ENCODE measurements around the gene CDK15.
A peak's percentile ranks its signal among the peaks of the same experiment; 100 is the strongest.
"Not testable (repeated sequence)": the region's sequence is repeated elsewhere in the genome, so short reads cannot be mapped to it uniquely, and the experiment has no call there.

Gene CDK15

GRCh38 chr2:201833781-201834180, 27.4 kb downstream of the CDK15 start:
- DNase-seq, result no peak

DNA sequence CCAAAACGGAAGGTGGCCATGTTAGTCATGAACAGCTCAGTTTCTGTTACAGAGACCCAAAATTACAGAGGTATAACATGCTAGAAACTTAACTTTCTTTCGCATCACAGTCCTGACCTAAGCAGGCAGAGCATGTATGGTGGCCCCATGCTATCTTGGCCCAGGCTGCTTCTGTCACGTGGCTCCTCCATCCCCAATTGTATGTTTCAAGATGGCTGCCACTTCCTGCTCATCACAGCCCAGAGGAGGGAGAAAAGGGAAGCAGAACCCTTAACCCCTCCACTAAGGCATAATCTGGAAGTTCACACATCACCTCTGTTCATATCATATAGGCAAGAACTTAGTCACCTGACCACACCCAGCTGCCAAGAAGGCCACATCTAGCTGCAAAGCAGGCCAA, 28.7 kb downstream of the CDK15 start:
- DNase-seq, result no peak

DNA sequence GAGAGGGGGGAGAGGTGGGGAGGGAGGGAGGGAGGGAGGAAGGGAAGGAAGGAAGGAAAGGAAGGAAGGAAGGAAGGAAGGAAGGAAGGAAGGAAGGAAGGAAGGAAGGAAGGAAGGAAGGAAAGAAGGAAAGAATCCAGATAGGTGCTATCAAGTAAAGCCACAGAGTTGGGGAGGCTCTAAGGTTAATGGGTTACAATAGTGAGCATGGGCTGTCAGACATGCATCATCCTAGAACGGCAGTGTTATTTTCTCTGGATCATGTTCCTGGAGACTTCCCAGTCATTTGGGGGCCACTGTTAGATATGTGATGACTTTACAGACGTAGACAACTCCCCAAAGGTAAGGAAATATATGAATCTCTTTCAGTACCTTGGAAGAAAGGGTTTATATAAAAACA, 31.1 kb downstream of the CDK15 start:
- DNase-seq, result no peak

GRCh38 chr2:201837824-201838431, 31.6 kb downstream of the CDK15 start:
- DNase-seq, result no peak

DNA sequence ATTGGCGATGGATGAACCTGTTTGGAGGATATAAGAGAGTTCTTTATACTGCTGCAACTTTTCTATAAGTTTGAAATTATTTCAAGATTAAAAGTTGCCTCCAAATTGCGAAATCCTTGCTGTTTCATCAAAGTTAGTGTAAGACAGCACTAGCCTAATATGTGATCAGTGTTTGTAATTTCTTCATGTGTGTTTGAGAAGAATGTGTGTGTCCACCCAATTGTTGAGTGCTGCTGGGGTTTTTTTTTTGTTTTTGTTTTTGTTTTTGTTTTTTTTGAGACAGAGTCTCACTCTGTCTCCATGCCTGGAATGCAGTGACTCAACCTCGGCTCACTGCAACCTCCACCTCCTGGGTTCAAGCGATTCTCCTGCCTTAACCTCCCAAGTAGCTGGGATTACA, 33.4 kb downstream of the CDK15 start:
- no peak for DNase-seq

DNA sequence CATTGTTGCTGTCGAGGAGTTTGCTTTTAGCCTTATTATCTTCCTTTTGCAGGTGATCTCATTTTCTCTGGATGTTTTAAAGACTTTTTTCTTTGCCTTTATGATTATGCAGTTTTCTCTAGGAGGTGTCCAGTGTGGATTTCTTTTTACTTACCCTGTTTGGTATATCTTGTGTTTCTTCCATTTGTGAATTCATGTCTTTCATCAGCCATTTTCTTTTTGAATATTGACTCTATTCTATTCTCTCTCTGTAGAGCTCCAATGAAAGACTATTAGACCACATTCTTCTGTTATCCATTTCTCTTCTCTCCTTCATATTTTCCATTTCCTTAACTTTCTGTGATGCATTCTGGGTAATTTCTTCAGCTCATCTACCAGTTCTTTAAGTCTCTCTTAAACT, 34.4 kb downstream of the CDK15 start:
- DNase-seq, result no peak

DNA sequence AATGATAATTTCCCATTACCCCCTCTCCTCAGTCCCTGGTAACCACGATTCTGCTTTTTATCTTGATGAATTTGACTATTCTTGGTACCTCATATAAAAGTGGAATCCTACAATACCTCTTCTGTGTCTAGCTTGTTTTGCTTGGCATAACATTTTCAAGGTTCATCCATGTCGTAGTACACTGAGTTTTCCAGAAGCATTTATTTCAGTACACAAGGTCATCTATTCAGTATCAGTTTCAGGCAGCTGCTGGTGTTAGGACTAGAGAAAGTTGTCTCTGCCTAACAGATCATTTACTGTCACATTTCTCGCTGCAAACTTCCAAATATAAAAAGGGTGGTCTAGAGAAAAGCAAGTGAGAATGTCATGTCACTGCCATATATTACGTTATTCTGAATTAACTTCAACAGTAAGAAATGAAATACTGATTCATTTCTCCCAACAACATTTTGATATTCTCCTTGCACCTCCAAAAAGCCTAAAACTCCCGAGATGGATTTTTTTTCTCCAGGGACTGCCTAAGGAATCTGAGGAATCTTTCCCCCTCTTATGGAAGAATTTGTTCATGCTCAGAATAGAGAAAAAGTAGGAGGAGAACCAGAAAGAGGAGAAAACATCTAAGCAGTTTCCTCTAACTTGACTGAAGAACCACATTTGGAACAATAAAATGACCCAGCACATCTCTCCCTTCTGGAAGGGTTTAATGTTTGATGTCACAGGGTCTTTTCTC, 36.0 kb downstream of the CDK15 start:
- DNase-seq, result no peak

DNA sequence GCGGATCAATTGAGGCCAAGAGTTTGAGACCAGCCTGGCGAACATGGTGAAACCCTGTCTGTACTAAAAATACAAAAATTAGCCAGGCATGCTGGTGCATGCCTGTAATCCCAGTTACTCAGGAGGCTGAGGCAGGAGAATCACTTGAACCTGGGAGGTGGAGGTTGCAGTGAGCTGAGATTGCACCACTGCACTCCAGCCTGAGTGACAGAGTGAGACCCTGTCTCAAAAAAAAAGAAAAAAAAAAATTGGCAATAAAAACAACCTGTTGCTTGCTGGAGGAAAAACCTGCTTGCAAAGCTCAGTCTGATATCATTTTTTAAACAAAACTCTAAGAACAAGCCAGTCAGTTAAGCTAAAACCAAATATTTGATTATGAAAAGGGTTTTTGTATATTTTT, 38.6 kb downstream of the CDK15 start:
- not testable (repeated sequence) for DNase-seq

GRCh38 chr2:201847481-201847880, 41.1 kb downstream of the CDK15 start:
- no peak for DNase-seq

GRCh38 chr2:201852462-201852861, 46.1 kb downstream of the CDK15 start:
- DNase-seq, result no peak

DNA sequence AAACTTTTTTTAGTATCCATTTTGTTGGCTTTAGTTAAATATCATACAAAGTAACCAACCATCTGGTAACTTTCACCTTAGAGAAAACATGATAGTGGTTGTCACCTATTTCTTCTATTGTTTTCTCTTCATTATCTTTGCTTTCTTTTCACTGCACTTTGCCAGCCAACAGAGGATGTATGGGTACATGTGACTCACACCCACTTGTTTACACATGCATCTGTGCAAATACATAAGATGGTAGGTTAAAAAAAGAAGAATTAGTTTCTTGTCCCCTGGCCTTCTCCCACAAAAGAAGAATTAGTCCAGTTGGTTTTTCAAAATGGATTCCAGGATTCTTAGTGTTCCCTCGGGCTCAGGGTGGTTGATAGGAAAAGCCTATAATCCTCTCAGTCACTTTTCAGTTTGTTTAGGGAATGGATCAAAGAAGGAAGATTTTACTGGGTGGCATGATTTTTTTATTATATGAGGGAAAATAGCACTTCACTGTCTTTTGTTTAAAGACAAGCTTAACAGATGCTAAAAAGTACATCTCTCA, 46.6 kb downstream of the CDK15 start:
- no peak for DNase-seq

DNA sequence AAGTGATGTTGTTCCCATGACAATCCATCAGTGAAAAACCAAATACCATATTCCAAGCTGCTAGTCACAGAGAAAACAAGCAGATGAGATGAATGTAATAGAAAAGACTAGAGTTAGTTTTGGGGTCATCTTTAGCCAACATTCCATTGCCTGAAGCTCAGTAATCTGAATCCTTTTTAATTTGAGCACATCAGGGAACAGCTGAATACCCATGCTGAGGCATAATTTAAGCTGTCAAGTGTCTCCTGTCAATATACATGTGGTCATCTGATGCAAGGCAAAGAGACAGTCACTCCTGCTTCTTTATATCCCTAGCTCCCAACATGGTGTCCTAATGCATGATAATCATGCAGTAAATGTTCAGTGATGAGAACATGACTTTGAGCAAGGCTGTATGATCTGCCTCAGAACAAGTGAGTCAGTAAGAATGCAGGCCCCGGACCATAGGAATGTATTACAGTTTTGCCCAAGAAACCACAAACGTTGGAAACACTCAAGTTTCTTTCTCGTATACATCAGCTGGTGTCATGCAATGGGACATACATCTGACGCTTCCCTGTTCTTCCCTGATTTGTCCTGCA, 48.0 kb downstream of the CDK15 start:
- DNase-seq, result no peak

DNA sequence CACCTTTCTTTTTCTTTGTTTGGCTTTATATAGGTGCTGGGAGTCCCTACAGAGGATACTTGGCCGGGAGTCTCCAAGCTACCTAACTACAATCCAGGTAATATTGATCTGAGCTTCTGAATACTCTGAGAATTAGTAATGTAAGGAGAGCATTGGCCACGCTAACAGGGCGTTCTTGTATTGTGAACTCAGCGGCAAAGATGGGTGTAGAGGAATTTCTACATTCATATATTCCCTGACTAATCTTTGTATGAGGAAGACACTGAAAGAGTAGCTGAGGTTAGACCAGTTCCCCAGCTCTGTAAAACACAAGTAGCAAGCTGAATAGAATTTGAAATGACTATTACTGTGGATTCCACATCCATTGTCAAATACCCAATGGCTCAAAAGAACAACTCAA, 48.5 kb downstream of the CDK15 start:
- no peak for DNase-seq

- DNase-seq, result no peak
Observed at GRCh38 chr2:201855356-201855755, 49.0 kb downstream of the CDK15 start.

DNA sequence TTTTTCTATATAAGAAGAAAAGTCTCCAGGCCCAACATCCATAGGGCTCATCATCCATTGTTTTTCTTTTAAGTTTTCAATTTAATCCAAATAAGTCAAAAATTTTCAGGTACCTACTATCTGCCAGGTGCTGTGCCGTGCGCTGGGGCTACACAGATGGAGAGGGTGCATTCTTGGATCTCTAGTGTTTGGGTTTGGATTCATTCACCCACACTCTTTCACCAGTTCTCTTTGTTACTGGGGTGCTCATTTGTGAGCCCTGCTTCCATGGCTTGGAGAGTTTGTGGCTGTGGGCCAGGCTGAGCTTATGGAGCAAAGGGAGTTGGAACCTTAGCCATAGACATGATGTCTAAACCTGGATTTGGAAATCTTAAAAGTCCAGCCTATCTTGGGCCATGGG, 51.0 kb downstream of the CDK15 start:
- DNase-seq, result no peak

DNA sequence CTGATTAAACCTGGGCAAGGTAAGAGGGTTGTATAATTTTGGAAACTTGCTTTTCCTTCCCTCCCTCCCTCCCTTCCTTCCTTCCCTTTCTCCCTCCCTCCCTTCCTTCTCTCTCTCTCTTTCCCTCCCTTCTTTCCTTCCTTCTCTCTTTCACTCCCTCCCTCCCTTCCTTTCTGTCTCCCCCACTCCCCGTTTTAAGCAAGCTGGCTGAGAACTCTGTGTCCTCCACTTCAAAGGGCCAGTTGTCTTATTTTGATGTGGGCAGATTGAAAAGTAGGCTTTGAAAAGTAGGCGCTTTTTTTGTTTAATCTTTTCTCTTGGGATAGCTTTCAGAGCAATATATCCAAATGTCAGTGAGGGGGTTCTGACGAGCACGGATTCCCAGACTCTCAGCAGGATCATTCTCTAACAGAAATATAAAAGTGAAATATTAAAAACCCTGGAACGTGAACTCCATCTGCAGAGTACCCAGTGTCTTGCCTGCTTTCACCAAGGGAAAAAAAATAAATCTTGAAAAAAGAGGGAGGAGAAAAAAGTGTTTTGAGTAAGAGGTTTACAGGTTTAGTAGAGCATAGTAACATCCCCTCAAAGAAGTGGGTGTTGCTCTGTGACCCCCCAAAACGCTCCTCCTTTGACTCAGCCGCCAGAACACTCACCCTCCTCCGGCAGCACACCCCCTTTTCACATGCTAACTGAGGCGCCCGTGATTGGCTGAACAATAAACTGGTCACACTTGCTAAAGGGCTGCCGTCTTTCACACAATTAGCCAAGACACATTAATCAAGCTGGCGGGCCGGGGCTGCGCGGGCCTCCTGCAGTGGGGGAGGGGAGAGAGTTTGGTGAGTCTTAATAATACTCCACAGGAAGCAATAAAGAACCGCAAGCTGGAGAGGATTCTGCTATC, 52.2 kb downstream of the CDK15 start:
- peak; percentile 17 for DNase-seq

GRCh38 chr2:201859949-201860348, 53.6 kb downstream of the CDK15 start:
- DNase-seq, result no peak

DNA sequence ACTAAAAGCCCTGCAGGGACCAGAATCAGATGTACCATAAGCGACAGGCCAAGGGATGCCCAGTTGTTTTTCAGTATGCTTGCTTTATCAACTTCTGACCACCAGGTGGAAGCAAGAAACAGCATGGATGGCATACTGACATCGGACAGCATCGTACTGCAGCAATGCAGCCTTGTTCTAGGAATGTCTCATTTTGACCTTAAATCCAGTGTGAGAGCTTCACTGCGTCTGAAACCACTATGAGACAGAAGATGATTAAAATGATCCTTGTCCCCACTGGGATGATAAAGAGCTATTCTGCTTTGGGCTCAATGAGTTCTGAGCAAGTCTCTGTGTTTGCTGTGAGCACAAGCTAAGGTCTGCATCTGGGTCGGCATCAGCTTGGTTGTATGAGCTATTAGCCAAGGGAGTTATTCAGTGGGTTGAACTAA, 54.3 kb downstream of the CDK15 start:
- peak; percentile 44 for DNase-seq

DNA sequence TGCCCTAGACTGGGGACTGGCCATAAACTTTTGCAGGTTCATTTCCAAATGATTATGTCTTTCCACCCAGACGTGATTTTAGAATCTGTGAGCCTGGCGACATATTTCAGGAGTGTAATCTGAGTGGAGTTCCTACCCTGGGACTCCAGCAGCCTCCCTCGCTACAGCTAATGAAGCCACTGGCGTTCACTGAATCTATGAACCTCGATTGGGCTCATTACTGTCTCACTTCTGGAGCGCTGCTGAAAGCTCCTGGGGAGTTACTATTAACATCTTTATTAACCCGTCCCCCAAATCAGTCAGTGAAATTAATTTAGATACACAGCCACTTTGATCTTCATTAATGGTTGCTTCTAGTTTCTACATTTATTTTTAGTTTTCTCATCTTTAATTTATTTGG, 56.5 kb downstream of the CDK15 start:
- DNase-seq, result no peak

DNA sequence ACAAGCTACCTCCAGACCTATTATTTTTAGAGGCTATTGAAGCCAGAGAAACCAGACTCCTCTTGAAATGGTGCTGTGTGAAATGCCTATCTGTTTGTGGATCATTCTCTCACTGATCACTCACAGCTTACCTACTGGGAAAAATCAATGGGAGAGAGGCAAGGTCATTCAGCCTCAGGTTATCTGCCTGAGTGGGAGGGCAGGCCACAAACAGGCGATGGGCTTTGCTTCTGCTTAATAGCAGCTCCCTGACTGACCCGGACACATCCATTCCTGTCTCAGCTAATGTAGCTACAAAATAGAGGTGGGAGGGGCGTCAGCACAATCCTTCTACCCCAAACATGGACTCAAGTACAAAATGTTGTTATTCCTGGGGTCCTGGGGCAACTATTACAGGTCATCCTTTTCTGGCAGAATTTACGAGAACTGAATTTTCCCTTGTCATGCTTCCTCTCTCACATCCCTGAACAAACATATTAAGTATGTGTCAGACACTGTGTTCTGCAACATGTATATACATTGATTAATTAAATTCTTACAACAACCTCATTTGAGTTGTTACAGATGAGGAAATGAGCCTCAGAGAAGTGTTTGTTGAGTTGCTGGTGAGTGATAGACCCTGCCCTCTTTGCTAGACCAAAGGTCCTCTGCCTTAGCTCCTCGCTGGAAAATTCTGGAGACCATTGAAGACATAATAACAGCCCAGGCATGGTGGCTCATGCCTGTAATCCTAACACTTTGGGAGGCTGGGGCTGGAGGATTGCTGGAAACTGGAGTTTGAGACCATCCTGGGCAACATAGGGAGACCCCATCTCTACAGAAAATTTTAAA, 60.5 kb downstream of the CDK15 start:
- no peak for DNase-seq

- DNase-seq, result no peak
Observed at GRCh38 chr2:201871471-201871870, 65.1 kb downstream of the CDK15 start.

DNA sequence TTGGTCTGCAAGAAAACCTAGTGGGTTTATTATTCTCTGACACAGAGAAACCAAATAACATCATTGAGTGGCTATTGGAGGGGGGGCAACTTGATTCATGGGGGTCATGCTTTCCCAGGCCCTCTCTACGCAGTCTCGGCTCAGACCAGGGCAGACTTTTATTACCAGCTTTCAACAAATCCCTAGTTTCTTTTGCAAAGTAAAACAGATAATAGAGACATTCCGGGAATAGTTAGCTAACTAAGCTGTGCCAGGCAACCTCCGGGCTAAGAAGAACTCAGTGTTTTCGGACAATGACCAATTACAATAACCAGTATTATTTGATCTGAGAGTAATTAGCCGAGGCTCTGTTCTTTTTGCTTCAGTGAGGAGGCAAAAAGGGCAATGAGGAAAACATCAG, 66.3 kb downstream of the CDK15 start:
- DNase-seq, result no peak
